ENCODE measurements around the gene HIF1A.

Gene HIF1A

DNA sequence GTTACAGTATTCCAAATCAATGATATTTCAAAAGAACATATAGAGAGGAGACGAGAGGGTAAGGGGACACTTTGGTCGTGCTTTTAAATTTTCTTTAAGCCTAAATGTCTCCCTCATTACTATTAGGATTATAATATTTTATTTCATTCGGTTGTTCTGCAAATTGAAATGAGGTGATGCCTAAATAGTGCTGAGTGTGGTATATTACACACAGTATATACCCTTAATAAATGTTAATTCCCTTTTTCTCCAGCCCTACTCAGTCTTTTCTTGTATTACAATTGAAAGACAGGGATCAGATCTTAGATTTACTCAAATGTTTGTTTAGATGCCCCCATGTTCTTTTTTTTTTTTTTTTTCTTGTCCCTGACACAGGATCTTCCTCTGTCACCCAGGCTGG lies 74.6 kb downstream of the HIF1A start:
- TF ChIP-seq, protein P1, sequence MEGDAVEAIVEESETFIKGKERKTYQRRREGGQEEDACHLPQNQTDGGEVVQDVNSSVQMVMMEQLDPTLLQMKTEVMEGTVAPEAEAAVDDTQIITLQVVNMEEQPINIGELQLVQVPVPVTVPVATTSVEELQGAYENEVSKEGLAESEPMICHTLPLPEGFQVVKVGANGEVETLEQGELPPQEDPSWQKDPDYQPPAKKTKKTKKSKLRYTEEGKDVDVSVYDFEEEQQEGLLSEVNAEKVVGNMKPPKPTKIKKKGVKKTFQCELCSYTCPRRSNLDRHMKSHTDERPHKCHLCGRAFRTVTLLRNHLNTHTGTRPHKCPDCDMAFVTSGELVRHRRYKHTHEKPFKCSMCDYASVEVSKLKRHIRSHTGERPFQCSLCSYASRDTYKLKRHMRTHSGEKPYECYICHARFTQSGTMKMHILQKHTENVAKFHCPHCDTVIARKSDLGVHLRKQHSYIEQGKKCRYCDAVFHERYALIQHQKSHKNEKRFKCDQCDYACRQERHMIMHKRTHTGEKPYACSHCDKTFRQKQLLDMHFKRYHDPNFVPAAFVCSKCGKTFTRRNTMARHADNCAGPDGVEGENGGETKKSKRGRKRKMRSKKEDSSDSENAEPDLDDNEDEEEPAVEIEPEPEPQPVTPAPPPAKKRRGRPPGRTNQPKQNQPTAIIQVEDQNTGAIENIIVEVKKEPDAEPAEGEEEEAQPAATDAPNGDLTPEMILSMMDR (conservative IDR thresholded peaks at IDR 0.05) = no peak
- no peak overlapping the region for H3K27ac ChIP-seq

- no peak overlapping the region for H3K27ac ChIP-seq
- TF ChIP-seq, protein P1 (conservative IDR thresholded peaks at IDR 0.05) = no peak
These were observed 79.5 kb downstream of the HIF1A start for GRCh38 chr14:61774861-61775260.

- H3K27ac ChIP-seq = no peak overlapping the region
These were observed 84.8 kb downstream of the HIF1A start for GRCh38 chr14:61780125-61780524.

GRCh38 chr14:61797309-61797708 lies 102.0 kb downstream of the HIF1A start:
- H3K27ac ChIP-seq = peak overlapping the region; percentile 33; the same call in 1 of the 2 replicates
- TF ChIP-seq, protein P1 (conservative IDR thresholded peaks at IDR 0.05) = no peak

More at GRCh38 chr14:61780125-61780524, 84.8 kb downstream of the HIF1A start:
- TF ChIP-seq, protein P1 (conservative IDR thresholded peaks at IDR 0.05) = no peak

Data from VCaP (cell line).